OCI-LY3 (cell line): ENCODE results near the gene SLA2.

Source experiments
- EZH2phosphoT487 ChIP-seq: fragments of 200-600 bp; shearing (Covaris generic); IDR thresholded peaks from 2 replicates; pipeline ENCODE4 v1.6.1; 2018; ENCODE audit warnings: antibody characterized with exemption, mixed run types, low read depth
- TF ChIP-seq, protein P1 (sequence below): fragments of 200-600, 300-600 bp; sonication (generic); IDR thresholded peaks from 2 replicates; pipeline ENCODE4 v1.5.1; 2014; ENCODE audit warnings: antibody characterized with exemption, low read length, low read depth

DNA sequence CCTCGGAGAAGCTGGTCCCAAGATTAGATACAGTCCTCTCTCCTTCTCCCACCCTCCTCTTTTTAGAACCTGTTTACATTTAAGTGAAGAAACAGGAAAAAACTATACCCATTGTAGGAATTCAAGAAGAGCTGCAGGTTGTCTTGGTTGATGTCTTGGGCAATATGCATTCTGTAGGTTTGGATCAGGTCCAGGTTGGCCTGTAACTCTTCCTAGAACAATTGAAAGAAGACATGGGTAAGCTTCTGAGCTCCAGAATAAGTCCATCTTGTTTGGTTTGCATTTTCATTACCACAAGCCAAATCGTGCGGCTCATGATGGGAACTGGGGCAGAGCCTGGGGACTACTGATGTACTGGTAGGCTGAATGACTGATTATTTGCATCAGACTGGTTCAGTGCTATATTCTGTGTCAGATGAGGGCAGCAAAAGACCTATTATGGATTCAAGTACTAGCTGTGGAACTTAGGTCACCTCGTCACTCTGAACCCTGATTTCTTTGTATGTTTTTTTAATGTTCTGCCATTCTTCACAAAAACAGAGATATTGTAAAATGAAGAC lies 20.3 kb upstream of the SLA2 start:
- TF ChIP-seq, protein P1, sequence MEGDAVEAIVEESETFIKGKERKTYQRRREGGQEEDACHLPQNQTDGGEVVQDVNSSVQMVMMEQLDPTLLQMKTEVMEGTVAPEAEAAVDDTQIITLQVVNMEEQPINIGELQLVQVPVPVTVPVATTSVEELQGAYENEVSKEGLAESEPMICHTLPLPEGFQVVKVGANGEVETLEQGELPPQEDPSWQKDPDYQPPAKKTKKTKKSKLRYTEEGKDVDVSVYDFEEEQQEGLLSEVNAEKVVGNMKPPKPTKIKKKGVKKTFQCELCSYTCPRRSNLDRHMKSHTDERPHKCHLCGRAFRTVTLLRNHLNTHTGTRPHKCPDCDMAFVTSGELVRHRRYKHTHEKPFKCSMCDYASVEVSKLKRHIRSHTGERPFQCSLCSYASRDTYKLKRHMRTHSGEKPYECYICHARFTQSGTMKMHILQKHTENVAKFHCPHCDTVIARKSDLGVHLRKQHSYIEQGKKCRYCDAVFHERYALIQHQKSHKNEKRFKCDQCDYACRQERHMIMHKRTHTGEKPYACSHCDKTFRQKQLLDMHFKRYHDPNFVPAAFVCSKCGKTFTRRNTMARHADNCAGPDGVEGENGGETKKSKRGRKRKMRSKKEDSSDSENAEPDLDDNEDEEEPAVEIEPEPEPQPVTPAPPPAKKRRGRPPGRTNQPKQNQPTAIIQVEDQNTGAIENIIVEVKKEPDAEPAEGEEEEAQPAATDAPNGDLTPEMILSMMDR = peak; percentile 36
- no peak for TF ChIP-seq EZH2phosphoT487
